GM21447 (cell line): ENCODE results near the gene SPRTN.
A peak's percentile ranks its signal among the peaks of the same experiment; 100 is the strongest.

Source experiments
- ATAC-seq: cut with Tn5 transposase; IDR thresholded peaks from one replicate; pipeline ENCODE4 v1.9.1; 2021; ENCODE audit not compliant: unreplicated experiment

Gene SPRTN

GRCh38 chr1:231376101-231376500, 38.0 kb downstream of the SPRTN start:
- no peak for ATAC-seq

DNA sequence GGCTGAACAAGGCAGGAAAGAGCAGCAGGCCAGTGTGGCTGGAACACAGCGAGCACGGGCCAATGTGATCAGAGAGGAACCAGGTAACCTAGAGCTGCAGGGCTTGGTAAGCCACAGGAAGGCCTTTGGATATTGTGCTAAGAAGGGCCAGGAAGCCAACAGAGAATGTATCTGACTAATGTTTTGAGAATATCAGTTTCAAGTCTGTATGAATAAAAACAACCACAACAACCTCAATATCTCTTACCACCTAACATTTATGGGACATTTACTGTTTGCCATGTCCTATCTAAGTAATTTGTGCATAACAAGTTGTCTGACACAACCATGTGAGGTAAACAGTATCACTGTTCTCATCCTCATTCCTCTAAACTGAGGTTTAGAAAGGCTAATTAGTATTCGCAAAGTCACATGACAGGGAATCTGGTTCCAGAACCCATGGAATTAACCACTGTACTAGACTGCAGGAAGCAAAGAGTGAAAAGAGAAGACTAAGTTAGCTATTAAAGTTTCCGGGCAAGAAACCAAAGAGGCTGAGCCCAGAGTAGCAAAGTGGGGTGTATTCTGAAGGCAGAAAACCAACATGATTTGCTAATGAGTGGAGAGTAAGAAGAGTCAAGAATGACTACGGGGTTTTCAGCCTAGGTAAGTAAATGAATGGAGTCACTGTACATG, 38.9 kb downstream of the SPRTN start:
- peak; percentile 58 for ATAC-seq

DNA sequence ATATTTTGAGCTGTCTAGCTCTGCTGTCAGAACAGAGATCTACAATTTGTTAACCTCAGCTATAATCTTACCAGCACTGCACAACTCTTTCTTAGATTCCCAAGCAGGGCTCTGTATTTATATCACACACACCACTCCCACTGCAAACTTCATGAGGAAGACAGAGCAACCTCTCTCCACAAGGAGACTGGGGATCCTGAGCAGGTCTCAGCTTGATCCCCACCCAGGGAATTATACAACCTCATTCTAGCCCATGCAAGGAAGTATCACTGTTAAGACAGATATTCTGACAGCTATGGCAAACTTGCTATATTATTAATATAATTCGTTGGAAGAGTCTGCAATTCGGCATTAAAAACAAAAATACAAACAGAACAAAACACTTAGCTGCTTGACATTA, 43.6 kb downstream of the SPRTN start:
- no peak for ATAC-seq

- ATAC-seq: no peak
Observed at GRCh38 chr1:231382426-231382825, 44.3 kb downstream of the SPRTN start.

DNA sequence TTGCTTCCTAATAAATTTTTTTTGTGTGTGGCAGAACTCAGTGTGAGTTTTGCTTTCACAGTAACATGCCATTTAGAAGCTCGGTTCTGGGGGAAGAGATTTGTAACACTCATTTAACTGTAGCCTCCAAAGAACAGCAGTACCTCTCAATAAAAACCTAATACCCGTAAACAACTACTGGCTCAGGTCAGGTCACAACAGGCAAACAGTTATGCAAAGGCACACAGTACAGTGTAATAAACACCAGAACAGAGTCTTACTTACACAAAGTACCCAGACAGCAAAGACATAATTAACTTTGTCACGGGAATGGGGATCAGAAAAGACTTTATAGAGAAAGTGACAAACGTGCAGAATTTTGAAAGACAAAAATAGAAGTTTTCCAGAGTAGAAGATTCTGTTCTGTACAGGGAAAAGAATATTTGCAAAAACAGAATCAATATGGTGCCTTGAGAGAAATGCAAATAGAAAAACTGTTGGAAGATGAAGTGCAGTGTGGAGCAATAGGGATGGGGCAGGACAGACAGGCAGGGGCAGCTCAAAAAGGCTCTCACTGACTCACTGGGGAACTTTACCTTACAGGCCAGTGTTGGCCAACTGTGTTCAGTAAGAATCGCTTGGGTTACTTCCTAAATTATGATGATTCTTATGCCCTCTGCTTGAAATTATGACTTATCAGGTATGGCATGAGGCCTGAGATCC, 45.2 kb downstream of the SPRTN start:
- no peak for ATAC-seq

GRCh38 chr1:231384696-231385415, 46.8 kb downstream of the SPRTN start:
- no peak for ATAC-seq

- no peak for ATAC-seq
Observed at GRCh38 chr1:231385416-231385748, 47.3 kb downstream of the SPRTN start.

DNA sequence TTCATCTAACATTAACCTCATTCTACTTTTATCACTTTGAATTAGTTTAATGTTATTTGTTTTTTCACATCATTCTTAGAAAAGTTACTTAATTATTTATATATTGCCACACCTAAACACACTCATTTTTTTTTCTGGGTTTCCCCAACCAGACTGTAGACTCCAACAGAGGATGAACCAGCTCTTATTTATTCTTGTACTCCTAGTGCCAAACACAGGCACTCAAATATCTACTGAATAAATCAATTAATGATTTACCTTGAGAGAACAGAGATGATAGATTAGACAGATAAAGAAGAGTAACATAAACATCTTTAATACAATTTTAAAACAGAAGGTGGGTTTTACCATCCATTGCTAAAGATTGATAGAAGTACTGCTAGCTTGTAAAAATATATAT, 48.4 kb downstream of the SPRTN start:
- ATAC-seq: no peak

GRCh38 chr1:231387770-231388669, 49.9 kb downstream of the SPRTN start:
- no peak for ATAC-seq

- no peak for ATAC-seq
Observed at GRCh38 chr1:231390071-231390470, 52.0 kb downstream of the SPRTN start.

DNA sequence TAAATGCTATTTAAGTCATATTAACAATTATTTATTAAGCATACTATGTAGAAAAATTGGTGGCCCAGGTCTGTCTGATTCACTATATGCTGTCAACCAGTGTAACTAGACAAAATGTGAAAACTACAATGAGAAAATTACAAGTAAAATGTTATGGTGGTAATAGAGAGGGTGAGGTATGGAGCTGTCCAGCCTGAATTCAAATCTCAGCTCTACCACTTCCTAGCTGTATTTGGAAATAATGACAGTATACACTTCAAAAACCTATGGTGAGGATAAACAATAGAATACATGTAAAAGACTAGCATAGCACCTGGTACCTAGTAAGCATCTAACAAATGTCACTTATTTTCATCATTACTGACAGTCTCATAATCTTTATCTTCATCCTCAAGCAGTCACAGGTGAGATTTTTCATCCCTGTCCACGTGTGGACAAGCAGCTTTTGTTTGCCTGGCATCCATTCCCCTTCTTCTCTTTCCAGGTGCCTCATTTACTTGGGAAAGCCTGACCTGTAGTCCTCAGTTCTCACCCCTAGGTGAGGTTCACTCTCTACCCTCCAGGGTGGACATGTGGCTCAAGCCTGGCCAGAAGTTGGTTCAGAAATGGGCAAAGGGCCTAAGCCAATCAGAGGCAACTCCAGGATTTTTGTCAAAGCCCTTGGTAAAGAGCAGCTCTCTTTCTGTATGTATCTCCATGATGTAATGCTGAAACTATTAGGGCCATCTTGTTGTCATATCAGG, 54.5 kb downstream of the SPRTN start:
- ATAC-seq: no peak

- no peak for ATAC-seq
Observed at GRCh38 chr1:231393668-231394067, 55.6 kb downstream of the SPRTN start.

DNA sequence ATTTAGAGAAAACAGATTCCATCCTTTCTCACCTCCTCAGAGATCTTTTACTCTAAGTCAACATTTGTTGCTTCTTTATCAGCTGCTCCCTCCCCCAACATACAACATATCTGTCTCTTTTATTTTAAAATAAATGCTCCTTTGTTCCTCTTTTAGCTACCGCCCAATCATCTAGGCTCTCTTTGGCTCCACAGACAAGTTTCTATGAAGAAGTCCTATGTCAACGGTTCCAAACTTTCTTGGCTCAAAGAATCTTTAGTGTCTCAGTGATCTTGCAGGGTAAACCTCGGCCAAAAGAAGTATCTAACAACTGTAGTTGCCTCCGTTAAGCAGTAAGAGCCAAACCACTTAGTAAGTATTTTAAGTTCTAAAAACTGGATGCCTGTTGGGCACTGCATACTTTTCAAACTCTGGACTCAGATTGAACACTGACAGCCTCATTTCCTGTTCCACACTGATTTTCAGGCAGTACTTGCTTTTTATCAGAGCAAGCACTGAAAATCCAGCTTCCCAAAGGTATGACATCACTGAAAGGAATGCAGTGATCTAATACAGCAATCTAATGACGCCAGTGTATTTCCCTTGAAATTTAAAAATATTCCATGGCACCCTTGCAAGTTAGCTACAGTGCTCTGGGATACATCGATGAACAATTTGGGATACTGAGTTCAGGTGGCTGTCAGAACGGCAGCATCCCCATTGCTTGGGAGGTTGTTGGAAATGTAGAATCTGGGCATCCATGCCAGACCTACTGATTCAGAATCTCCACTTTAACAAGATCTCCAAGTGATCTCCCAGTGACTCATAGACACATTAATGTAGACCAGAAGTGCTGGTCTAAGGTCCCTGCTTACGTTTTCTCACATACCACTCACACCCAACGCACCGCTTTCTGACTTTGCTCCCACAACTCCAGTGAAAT, 57.2 kb downstream of the SPRTN start:
- no peak for ATAC-seq

- ATAC-seq: no peak
Observed at GRCh38 chr1:231395998-231396390, 57.9 kb downstream of the SPRTN start.

- no peak for ATAC-seq
Observed at GRCh38 chr1:231396643-231397042, 58.5 kb downstream of the SPRTN start.

GRCh38 chr1:231397886-231398671, 60.0 kb downstream of the SPRTN start:
- no peak for ATAC-seq

GRCh38 chr1:231401478-231401877, 63.4 kb downstream of the SPRTN start:
- no peak for ATAC-seq

DNA sequence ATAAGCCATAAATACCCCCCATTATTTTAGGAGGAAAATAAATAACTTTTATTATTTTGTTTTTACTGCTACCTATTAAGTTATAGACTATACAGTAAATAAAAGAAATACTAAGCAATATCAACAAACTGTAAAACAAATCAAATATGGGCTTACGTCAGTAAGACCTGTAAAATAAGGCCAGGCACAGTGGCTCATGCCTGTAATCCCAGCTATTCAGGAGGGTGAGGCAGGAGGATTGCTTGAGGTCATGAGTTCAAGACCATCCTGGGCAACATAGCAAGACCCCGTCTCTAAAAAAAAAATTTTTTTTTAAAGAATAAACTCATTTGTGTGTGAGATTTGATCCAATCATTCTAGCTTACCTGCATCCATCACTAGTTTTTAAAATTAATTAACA, 66.2 kb downstream of the SPRTN start:
- no peak for ATAC-seq
